Caki2 (cell line): ENCODE measurements around the gene HUS1B. TPM values are rescaled to one million over a fixed set of nuclear protein-coding genes. Genes with fewer than 3 reads are reported as not detected.

Experiments
- DNase-seq: peaks from one replicate; pipeline ENCODE4 v3.0.0-alpha.2; 2015; ENCODE audit warnings: low read depth
- in situ Hi-C: cut with HindIII; loops from 2 replicates; pipeline ENCODE4 v1.10.0; 2016; ENCODE audit warnings: low sequenced_read_pairs, low pct_unique_long_range_greater_than_20kb, mixed read lengths
- total RNA-seq: library from RNA; depleted of rRNA; stranded (reverse); fragments of >200 nt; shearing (Covaris generic); gene quantifications from 2 replicates; pipeline ENCODE4 v1.2.3, GENCODE V29; 2014; ENCODE audit warnings: low replicate concordance; rRNA removed

HUS1B gene
- total RNA-seq, 1 experiment from 2014 or later: 0.17 TPM

- no peak for DNase-seq
- in situ Hi-C loops: no loop called here
These were observed 20.4 kb downstream of the HUS1B start for GRCh38 chr6:636488-636887.

GRCh38 chr6:635233-635632 is 21.7 kb downstream of the HUS1B start:
- in situ Hi-C loops: no loop called here

GRCh38 chr6:633611-634010 is 23.3 kb downstream of the HUS1B start:
- no peak for DNase-seq
- in situ Hi-C loops: no loop called here

More at GRCh38 chr6:635233-635632, 21.7 kb downstream of the HUS1B start:
- no peak for DNase-seq

GRCh38 chr6:628766-629165 is 28.1 kb downstream of the HUS1B start:
- DNase-seq: no peak
- in situ Hi-C loops: no loop called here

GRCh38 chr6:626236-626635 is 30.7 kb downstream of the HUS1B start:
- peak; percentile 46 for DNase-seq
- in situ Hi-C loops: no loop called here

- in situ Hi-C loops: no loop called here
- peak; percentile 26 for DNase-seq
These were observed 31.9 kb downstream of the HUS1B start for GRCh38 chr6:624979-625378.

- no peak for DNase-seq
- in situ Hi-C loops: no loop called here
These were observed 34.4 kb downstream of the HUS1B start for GRCh38 chr6:622462-622861.

DNA sequence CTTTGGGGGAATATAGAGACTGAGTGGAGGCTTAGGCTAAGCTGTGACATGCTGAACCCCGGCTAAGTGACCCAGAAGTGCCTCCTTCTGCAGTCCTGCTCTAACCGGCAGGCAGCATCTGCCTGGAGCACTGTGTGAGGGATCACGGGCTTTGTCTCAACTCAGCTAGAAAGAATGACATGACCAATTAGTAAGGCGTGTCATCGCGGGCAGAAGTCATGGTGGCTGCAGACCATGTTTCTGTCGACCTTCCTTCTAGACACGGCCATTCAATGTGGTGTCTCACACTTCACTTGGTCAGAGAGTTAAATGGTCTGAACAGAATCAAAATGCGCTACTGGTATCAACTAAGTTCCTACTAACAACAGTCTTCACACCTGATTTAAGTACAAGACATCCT is 35.0 kb downstream of the HUS1B start:
- in situ Hi-C loops: no loop called here
- DNase-seq: no peak

DNA sequence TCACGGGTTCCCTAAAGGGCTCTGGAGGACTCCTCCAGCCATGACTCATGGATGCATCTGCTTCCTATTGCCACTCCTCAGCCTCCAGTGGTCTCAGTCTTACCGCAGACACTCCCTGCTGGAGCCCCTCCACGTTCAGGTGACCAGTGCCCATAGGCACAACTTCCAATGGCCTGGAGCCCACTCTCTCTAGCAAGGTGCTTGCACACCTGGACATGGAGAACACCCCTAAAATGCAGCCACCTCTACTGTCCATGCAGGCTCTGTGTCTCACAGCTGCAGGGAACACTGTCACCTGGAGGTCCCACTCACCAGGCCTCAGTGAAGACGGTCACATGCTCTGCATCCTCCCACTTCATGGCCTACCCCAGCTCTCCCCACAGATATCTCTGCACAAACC is 36.0 kb downstream of the HUS1B start:
- in situ Hi-C loops: no loop called here
- no peak for DNase-seq

GRCh38 chr6:620166-620565 is 36.7 kb downstream of the HUS1B start:
- no peak for DNase-seq
- in situ Hi-C loops: no loop called here

- in situ Hi-C loops: no loop called here
- DNase-seq: no peak
These were observed 39.3 kb downstream of the HUS1B start for GRCh38 chr6:617456-618100.

- in situ Hi-C loops: no loop called here
- no peak for DNase-seq
These were observed 42.9 kb downstream of the HUS1B start for GRCh38 chr6:613981-614380.

- in situ Hi-C loops: no loop called here
- no peak for DNase-seq
These were observed 45.0 kb downstream of the HUS1B start for GRCh38 chr6:611928-612327.

DNA sequence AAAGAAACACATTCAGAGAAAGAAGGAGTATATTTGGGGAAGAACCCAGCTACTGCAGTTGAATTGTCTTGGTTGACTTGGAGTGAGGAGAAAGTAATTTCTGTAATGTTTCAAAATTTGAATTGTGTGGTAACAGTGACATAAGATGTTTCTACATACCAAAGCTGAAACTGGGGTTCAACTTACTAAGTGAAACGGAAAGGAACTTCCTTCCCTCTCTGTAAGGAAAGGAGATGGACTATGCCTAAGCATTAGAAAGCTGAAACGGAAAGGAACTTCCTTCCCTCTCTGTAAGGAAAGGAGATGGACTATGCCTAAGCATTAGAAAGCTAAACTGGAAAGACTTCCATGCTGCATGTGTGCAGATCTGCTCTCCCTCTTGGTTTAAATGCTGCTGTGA is 46.0 kb downstream of the HUS1B start:
- no peak for DNase-seq
- in situ Hi-C loops: no loop called here

DNA sequence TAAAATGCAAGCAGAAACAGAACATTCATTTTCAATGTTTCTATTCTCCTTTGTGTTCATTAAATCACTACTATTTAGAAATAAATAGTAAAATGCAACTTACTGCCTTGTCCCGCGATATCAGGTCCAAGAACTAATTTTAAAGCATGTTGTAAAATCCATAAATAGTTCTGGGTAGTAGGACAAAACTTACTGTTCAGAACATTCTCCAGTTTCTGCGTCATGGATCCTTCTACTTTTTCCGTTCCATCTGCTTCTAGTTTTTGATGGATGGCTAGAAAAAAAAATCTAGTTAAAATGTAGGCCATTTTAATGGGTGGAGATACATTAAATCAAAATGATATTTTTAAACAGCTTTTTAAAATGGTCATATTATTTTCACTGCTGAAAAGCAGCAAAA is 47.0 kb downstream of the HUS1B start:
- in situ Hi-C loops: no loop called here
- no peak for DNase-seq

DNA sequence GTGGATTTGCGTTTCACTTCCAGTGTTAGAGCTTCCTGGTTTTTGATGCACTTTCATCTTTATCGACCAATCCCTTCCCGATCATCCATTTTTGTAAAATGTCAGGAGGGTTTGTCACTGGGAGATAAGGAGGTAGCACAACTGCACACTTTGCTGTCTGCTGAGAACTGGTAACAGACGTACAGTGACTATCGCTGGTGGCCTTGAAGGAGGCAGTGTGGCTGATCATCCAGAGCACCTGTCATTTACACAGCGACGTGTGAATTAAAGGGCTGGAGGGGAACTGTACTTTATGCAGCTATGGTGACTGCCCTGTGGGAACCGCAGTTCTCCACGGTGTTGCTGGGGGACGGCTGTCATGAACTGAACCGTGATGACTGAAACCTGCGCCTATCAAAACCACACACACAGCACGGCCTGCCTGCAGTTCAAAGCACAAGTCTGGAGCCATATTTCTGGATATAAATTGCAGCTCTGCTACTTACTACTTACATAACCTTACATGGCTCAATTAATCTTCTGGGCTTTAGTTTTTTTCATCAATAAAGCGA is 50.0 kb downstream of the HUS1B start:
- no peak for DNase-seq
- in situ Hi-C loops: no loop called here

Other genes starting within 250 kb of the HUS1B start
- gene EXOC2, start 36.0 kb upstream of the HUS1B start, total RNA-seq: 34.7 and 38.8 TPM in 2 replicates